GM19035 (cell line): ENCODE measurements around the gene SERPINC1.
"Not testable (repeated sequence)": the region's sequence is repeated elsewhere in the genome, so short reads cannot be mapped to it uniquely, and the experiment has no call there.

Experiments used
- ATAC-seq: cut with Tn5 transposase; IDR thresholded peaks from one replicate; pipeline ENCODE4 v1.9.1; 2021; ENCODE audit not compliant: unreplicated experiment

Gene SERPINC1

DNA sequence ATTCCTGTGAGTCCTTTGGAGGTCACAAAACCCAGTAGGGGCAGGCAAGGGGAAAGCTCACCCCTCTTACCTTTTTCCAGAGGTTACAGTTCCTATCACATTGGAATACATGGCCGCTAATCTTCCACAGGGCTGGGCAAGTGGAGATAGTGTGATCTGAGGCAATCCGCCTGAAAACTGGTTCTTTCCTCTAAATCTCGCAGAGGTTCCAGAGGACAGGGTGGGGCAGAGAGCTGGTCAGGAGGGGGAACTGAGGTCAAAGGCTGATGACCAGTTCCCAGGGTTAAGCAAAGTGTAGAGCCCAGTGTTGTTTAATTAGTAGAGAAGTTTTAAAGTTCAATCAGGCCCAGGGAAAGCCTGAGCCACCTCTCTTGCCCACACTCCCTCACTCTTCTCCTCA lies at the start of gene SERPINC1:
SERPINC1 (minus strand) TSS at position 179 of the 400 bp plus-strand sequence; CDS start at position 111, 68 bp downstream.
- no peak for ATAC-seq

DNA sequence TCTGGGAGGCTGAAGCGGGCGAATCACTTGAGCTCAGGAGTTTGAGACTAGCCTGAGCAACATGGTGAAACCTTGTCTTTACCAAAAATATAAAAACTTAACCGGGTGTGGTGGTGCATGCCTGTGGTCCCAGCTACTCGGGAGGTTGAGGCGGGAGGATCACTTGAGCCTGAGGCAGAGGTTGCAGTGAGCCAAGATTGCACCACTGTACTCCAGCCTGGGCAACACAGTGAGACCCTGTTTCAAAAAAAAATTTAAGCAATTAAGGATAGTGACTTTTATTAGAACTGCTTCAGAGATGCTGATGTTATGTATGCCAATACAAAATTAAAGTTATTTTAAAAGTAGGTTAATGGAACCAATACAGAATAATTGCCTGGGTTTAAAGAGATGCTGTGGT lies 48.8 kb upstream of the SERPINC1 start:
- ATAC-seq = not testable (repeated sequence)

DNA sequence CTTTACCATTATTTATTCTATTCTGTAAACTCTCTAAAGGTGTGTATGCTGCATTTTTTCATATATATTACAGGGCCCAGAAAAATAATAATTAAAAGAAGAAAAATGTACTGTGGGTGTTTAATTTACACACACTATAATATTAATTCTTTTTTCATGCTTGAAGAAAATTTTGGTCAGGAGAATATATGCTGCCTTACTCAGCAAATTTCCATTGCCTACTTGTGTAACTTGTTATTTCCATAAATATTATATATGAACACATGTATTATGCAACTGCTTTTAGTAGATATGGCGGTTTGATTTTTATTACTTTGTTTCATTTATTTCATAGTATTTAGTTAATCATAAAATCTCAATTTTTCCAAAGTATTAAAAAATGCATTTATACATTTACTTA lies 46.4 kb upstream of the SERPINC1 start:
- no peak for ATAC-seq

DNA sequence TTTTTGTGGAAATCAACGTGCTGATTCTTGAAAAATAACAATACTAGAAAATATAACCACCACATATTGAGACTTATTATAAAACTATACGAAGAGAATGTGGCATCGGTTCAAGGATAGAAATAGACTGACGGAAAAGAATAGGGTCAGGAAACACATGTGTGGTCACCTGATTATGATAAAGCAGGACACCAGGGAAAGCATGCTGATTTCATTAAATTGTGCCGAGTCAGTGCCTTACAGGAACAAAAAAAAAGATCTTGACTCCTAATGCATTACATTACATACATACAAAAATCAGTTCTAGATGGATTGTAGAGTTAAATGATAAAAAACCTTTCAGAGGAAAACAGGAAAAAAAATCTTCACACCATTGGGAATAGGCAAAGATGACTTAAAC lies 43.5 kb upstream of the SERPINC1 start:
- ATAC-seq = no peak

DNA sequence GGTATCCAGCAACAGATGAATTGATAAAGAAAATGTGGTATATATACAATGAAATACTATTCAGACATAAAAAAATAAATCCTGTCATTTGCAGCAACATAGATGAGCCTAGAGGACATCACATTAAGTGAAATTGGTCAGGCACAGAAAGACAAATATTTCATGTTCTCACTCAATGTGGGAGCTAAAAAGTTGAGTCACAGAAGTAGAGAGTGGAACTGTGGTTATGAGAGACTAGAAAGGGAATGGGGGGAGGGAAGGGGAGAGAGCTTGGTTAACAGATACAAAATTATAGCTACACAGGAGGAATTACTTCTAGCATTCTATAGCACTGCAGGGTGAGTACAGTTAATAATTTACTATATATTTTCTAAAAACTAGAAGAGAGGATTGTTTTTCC lies 37.1 kb upstream of the SERPINC1 start:
- ATAC-seq = no peak

DNA sequence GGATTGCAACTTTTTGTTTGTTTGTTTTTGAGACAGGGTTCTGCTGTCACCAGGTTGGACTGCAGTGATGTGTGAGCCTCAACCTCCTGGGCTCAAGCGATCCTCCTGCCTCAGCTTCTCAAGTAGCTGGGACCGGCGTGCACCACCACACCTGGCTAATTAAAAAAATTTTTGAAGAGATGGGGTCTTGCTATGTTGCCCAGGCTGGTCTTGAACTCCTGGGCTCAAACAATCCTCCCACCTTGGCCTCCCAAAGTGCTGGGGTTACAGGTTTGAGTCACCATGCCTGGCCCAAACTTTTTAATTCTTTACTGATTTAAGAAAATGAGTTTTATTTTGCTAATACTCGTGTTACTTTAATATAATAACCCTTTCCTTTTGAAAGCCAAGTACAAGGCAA lies 31.5 kb upstream of the SERPINC1 start:
- no peak for ATAC-seq

DNA sequence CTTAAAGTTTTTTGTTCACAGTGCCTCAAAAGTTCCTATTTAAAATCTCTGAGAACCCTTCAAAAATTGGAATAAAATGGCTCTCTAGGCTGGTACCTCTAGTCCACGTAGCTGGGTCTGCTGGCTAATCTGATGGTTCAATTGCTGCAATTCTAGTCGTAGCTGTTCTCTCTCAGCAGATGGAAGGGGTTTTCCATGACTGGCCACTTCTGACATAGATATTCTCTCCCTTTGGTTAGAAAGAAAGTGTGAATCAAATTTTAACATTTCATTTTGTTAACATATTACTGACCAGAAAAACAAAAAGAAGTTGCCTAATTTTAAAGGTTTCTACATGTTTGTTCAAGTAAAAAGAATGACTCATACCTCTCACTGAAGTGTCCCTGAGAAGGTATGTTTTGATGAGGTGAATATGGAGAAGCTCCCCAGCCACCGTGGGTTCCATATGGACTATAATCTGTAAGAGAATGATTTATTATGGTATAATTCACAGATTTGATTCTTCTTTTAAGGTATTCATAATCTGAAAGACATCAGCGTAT lies 29.3 kb upstream of the SERPINC1 start:
- no peak for ATAC-seq

DNA sequence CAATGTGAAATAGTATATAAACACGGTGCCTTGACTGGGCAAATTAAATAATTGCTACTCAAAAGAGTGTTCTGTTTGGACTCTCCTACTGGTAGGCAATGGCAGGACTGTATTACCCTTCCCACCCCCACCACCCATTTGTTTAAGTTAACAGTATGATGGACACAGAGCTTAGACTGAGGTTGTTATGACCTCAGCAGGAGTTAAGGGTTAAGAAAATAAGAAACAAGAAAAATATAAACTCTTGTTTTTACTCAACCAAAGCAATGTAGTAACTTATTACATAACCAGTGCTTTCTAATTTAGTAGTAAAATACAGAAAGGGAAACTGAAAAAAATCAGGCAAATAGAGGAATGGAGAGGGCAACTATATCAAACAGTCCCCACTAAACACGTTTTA lies 19.9 kb upstream of the SERPINC1 start:
- no peak for ATAC-seq

DNA sequence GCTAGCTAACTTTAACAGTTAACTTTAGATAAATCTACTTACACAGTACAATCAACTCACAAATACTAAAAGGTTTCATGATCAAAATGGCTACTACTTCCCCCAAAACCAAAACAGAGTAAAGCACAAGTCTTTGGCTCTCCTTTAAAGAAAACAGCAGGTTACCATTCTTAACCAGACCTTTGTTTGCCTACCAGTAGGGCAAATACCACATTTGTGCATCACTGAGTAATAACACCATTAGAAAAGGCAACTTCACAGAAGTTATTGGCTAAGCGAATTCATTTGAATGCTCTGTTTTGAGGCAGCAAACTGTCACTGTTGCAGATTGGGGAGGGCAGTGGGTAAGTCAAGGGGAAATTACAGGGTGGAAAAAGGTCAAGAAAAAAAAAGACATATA lies 17.3 kb upstream of the SERPINC1 start:
- ATAC-seq = no peak

DNA sequence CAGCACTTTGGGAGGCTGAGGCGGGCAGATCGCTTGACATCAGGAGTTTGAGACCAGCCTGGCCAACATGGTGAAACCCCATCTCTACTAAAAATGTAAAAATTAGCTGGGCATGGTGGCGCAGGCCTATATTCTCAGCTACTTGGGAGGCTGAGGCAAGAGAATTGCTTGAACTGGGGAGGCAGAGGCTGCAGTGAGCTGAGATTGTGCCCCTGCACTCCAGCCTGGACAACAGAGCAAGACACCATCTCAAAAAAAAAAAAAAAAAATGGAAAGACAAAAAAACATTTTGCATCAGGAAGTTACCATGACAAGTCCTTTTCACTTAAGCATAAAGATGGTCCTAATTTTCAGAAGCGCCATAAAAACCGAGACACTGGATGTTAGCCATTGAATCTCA lies 13.4 kb upstream of the SERPINC1 start:
- not testable (repeated sequence) for ATAC-seq

DNA sequence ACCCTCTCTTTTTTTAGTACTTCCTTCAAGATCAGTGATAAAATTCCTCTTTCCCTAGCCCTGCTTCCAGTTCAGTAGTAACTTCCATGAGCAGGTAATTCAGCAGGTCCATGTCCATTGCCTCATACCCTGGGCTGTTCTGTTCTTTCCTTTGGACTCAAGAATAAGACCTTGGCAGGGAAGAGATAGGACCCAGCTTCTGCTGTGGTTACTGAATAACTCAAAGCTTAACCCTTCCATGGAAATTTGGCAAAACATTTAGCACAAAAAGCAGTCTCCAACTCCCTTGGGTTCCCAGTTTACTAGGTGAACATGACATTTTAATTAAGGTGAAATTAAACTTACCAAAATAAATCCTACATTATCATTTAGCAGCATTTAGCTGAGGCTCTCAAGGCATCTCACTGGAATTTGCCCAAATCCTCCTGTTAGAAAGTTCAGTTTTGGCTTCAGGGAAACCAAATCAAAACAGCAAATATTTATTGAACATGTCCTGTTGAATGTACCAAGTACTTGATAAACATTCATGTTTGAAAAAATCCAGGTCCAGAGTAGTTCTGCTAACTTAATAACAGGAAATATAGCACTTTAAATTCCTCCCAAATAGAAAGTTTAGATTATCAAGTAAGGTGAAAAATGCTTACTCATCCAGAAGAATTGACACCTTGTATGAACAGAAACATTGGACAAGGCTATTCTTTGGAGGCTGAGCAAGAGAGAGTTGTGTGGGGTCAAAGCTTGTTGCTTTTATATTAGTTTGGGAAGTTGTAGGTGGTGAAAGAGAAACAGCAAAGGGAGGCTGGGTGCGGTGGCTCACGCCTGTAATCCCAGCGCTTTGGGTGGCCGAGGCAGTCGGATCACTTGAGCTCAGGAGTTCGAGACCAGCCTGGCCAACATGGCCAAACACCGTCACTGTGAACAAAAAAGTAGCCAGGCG lies 8.4 kb upstream of the SERPINC1 start:
- ATAC-seq = no peak

DNA sequence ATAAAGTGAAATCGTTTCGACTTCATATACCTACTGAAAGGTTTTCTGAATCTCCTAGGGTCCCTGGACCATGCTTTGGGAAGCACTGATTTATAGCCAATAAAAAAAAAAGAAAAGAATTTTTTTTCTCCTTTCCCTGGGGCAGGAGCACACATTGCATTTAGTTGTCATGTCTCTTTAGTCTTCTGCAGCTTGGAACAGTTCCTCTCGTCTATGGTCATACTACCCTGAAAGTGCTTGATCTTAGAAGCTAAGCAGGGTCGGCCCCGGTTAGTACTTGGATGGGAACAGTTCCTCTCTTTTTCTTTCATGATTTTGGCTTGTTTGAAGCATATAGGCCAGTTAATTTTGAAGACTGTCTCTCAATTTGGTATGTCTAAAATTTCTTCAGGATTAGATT lies 3.7 kb upstream of the SERPINC1 start:
- no peak for ATAC-seq

DNA sequence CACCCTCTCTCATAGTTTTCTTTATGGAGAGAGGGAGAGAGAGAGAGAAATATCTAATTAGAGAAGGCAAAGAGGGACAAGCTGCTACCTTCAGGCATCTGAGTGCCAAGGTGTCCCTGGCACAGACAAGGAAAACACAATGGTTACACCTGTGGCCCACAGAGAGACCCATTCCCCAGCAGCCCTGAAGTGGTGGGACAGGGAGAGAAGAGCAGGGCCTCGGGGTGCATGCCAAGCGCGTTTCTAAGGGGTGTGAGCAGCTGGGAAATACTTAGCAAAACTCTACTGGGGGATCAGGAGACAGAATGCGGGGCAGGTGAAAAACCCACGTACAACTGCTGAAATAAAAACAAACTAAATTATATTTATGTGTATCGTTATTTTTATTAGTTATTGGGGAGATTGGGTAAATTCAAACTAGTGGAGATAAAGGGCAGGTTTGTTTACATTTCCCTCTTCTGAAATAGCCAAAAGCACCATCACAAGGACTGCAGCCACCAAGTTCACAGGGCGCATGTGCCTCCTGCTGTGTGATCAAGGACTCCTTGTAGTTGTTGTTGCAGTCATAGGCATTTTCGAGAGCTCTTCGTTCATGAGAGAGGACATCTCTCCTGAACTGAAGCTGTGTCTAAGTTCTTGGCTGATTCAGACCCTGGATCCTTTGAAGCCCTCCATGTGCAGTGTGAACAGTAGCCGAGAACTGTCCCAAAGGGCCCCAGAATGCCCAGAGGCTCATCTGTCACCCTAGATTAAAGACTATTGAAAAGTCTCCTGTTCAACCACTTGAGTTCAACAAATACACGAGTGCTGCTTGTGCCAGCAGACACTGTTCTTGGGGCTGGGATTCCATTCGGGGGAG lies 737 bp upstream of the SERPINC1 start:
- ATAC-seq = no peak

DNA sequence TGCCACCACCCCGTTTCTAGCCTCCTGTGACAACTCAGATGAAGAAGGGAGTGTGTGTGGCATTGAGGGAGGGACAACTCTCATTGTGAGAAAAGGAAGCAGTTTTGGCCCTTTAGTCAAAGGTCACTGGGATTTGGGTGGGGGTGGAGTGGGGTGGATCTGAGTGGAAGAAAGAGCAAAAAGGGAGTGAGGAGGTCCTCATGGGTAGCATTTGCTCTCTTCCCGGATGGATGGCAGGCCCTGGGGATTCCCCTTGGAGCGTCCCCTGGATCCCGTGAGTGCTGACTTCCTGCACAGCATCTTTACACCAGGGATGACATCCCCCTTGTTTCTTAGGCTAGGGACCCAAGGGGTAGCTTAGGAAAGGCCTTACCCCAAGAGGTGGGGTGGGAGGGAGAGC lies 460 bp downstream of the SERPINC1 start:
- no peak for ATAC-seq

DNA sequence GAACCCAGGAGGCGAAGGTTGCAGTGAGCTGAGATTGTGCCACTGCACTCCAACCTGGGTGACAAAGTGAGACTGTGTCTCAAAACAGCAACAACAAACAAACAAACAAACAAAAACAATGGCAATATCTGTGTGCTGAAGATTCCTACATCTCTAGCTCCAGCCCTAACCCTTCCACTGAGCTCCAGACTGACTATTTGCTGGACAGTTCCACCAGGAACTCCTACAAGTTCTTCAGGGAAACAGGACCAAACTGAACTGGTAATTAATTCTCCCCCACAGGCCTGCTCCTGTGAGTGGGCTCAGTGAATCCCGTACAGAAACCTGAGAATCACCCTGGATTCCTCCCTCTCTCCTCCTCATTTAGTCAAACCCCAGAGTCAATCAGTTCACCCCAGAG lies 1.5 kb downstream of the SERPINC1 start:
- no peak for ATAC-seq

DNA sequence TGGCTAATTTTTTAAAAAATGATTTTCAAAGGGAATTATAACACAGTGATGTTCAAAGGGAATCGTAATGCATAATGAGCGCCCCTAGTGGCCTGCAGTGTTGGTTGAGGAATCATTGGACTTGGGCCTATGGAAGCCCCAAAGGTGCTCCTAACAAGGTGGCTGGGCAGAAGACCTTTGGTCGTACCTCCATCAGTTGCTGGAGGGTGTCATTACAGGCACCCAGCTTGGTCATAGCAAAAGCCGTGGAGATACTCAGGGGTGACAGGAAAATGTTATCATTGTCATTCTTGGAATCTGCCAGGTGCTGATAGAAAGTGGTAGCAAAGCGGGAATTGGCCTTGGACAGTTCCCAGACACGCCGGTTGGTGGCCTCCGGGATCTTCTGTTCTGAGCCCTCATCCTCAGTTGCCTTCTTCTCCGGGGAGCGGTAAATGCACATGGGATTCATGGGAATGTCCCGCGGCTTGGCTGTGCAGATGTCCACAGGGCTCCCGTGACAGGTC lies 2.7 kb downstream of the SERPINC1 start:
- ATAC-seq = no peak

DNA sequence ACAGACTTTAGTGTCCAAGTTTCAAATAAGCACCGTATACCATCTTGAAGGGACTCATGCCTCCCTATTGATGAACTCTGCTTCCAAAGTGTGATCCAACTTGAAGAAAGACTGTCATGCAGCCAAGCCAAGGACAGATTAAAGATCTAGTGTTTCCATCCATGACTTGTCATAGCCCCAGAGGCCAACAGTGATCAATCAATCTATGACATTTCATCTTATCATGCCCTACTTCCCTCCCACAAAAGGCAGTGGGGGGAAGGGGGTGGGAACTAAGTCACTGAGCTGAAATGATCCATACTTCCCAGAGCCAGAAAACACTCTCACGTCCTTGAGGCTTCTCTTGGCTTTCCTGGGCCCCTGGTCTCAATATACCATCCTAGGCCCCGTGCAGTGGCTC lies 4.0 kb downstream of the SERPINC1 start:
- ATAC-seq = no peak

DNA sequence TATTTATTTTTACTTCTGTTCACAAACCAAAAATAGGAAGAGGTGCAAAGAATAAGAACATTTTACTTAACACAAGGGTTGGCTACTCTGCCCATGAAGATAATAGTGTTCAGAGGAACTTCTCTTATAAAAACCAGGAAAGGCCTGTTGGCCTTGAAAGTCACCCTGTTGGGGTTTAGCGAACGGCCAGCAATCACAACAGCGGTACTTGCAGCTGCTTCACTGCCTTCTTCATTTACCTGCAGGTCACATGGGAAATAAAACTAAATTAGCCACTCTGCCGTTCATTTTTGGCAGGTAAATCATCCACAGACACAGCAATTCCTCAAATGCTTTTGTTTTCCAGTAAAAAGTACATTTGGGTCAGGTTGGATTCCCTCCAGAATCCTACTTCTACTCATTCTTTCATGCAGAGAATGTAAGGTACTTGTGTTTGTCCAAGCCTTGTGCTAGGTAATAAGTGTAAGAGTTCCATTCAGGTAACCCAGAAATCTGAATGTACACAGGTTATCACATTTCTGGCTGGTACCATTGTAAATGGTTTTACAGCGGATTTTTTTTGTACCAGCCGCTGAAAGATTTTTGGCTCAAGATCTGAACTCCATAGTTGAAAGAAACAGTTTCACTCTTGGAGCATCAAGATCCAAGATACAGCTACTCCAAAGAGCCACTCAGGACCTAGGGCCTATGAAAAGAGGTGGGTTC lies 13.1 kb downstream of the SERPINC1 start:
- no peak for ATAC-seq

DNA sequence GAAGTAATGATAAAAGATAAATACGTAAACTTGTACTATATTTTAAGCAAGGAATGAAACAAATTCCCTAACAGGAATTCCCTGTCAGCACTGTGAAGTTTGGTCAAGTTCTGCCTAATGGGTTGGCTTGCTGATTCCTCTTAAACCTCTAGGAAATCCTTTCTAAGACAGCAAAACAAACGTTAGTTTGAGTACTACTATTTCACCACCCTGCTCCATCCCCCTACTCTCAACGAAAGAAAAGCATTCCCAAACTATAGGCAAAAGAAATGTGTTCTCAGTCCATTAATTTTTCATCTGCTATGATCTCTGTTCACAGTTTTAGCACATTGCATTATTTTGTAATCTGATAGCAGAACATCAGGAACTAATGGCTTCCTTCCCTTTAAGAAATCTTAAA lies 16.1 kb downstream of the SERPINC1 start:
- no peak for ATAC-seq

DNA sequence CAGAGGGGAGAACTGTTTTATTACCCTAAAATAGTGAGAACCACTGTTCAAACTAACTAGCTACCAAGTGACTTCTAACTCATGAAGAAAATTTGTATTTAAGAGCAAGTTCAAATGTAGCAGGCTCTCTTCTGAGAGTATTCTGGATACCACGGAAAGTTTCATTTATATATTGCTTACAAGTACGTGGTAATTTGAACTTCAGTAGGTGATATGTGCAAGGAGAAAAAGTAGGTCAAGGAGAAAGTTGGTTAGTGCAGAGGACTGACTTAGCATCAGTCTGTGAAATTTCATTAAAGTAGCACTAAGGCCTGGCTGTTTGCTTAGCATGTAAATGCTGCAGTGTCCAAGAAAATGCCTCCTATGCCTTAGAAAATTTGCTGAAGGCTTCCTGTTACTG lies 16.7 kb downstream of the SERPINC1 start:
- ATAC-seq = no peak

DNA sequence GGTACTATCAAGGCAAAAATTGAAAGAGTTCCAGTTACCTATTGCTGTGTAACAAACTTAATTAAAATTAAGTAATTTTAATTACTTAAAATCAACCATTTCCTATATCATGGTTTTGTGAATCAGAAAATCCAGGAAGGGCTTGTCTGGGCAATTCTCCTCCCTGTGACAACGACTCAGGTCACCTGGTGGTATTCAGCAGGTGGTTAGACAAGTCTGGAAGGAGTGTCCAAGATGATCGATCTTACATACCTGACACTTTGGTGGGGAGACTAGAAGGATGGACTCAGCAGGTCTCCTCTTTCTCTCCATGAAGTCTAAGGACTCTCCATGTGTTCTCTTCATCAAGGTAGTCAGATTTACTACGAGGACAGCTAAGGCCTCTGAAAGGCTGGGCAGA lies 22.9 kb downstream of the SERPINC1 start:
- ATAC-seq = no peak
